Measurements from ENCODE around the gene NR0B2.

NR0B2 gene

DNA sequence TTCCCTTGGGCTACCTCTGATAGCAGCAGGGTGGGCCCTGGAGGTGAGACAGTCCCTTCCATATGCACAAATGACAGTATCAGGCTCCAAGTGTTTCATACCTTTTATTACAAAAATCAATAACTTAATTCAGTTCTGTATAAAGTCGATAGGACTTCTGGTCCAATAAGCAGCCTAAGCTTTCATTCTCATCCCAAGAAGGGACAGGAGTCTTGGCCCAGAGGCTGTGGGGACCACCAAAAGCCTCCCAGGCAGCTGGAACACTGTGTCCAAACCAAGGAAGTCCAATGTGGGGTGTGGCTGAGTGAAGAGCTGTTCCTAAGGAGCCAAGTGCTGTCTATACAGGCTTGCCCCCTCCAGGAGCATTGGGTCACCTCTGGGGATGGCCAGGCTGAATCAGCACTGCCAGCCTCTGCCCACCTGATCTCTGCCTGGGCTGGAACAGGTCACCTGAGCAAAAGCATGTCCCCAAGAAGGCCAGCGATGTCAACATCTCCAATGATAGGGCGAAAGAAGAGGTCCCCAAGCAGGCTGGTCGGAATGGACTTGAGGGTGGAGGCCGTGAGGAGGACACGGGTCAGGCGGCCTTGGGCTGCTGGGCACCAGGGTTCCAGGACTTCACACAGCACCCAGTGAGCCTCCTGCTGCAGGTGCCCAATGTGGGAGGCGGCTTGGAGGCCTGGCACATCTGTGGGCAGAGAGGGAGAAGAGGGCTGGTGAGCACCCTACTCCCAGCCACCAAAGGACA lies 2.2 kb downstream of the NR0B2 start:
- H3K4me3 Mint-ChIP-seq, result no peak overlapping the region
- H3K36me3 Mint-ChIP-seq, result no peaks in the 10 kb centered on the region
- H3K27ac Mint-ChIP-seq, result no peak overlapping the region
- H3K9me3 Mint-ChIP-seq, result no peaks in the 10 kb centered on the region
- no peaks in the 10 kb centered on the region for H3K4me1 Mint-ChIP-seq
- H3K27me3 Mint-ChIP-seq, result no peaks in the 10 kb centered on the region

DNA sequence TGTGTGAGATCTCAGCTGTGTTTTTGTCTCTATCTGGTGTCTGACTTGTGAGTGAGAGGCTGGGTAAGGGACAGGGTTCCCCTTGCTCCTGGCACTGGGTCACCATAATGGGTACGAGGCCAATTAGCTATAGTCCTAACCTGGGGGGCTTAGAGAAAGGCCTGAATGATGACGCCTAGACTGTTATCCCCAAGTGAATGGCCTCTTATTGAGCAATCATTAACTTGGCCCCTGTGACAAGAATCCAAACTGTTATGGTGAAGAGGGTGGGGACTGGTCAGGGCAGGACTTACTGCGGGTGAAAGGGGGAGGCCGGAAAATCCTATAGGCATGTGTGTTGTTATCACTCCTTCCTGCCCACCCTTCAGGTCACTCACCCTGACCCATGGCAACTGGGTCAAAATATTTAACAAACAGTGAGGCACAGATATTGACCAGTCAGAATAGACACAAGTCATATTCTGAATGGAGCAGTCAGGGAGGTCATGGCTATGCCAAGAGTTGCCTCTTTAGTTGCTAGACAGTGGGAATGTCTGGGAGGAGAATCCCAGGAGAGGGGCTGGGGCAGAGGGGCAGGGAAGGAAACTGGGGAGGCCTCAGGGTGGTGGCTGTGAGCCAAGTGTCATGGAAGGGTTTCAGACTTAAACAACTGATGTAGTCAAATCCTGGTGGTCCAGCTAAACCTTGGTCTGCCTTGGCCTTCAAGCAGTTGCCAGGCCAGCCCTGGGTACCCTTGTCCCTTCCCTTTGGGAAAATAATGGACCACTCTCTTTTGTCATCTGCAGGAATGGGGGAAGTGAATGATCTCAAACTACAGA lies 3.2 kb downstream of the NR0B2 start:
- H3K9me3 Mint-ChIP-seq, result no peaks in the 10 kb centered on the region
- no peaks in the 10 kb centered on the region for H3K4me1 Mint-ChIP-seq
- no peaks in the 10 kb centered on the region for H3K36me3 Mint-ChIP-seq
- H3K27ac Mint-ChIP-seq, result no peak overlapping the region
- H3K4me3 Mint-ChIP-seq, result no peak overlapping the region
- no peaks in the 10 kb centered on the region for H3K27me3 Mint-ChIP-seq

DNA sequence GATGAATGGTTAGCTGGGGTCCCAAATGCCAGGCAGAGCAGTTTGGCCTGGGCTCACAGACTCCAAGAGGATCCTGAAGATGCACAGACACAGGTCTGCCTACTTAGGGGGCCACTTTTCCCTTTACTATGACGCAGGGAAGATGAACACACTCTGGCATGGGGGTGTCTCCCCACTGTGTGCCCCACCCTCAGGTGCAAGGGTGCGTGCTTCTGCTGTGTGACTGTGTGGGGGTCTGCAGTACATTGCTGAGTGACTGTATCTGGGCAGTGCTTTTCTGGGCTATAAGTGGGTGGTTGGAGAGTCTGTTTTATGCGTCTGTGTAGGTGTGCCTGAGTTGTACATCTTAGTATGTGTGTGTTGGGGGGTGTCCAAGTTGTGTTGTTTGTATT lies 3.8 kb downstream of the NR0B2 start:
- Mint-ChIP-seq H3K4me3 (no peak overlapping the region), H3K36me3 (no peaks in the 10 kb centered on the region), H3K27me3 (no peaks in the 10 kb centered on the region), H3K9me3 (no peaks in the 10 kb centered on the region), H3K27ac (no peak overlapping the region), H3K4me1 (no peaks in the 10 kb centered on the region)

DNA sequence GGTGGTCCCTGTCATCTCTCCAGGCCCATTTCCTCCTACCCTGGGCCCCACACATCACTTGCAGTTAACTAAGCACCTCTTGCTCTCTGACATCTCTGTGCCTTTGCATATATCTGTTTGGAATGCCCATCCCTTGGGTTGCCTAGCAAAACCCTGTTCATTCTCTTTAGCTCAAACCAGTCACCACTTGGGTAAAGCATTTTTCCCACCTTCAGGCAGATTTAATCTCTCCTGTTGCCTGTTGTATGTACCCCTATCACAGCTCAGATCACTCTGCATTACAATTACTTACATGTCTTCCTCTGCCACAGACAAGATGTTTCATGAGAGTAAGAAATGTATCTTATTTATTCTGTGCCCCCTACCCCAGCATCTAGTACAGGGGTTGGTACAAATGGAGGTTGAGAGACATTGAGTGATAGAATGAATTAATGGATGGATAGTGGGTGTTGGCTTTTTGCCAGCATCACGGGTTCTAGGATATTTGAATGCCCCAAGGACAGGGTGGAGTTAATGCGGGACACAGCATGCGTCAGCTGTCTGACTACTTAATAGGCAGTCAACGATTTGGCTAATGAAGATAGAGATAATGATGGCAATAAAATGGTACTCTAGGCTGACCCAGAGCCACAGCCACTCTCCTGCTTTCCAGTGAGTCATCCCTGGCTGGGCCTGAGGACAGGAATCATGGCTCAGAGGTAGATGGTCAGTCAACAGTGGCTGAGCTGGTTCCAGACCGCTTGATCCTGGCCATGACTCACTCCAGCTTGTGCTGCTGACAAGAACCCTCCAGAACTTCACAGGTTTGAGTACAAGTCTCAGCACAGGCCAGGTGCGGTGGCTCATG lies 6.5 kb downstream of the NR0B2 start:
- Mint-ChIP-seq H3K36me3 (no peaks in the 10 kb centered on the region), H3K4me3 (no peak overlapping the region), H3K27ac (no peak overlapping the region), H3K4me1 (peaks cover under 1% of the 10 kb centered on the region), H3K9me3 (no peaks in the 10 kb centered on the region), H3K27me3 (no peaks in the 10 kb centered on the region)

DNA sequence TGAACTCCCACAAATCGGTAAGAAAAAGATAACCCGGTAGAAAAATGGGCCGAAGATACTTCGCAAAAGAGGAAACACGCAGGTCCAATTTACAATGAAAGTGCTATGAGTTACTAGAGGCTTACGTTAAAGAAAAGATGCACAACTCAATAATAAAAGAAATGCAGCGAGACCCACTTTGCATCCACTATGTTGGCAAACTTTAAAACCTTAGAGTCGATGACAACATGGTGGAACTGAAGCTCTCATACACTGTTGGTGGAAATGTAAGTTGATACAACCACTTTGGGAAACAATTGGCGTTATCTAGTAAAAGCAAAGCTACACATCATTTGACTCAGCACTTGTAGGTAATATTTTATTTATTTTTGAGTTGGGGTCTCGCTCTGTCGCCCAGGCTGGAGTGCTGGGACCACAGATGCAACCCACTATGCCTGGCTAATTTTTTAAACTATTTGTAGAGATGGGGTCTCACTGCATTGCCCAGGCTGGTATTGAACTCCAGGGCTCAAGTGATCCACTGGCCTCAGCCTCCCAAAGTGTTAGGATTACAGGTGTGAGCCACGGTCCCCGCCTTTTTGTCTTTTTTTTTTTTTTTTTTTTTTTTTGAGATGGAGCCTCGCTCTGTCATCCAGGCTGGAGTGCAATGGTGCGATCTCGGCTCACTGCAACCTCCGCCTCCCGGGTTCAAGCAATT lies 12.8 kb downstream of the NR0B2 start:
- Mint-ChIP-seq H3K27me3 (no peaks in the 10 kb centered on the region), H3K4me3 (peak overlapping the region; percentile 97), H3K27ac (peak overlapping the region; percentile 99), H3K36me3 (peaks cover 5% of the 10 kb centered on the region), H3K9me3 (no peaks in the 10 kb centered on the region), H3K4me1 (peaks cover 37% of the 10 kb centered on the region)

DNA sequence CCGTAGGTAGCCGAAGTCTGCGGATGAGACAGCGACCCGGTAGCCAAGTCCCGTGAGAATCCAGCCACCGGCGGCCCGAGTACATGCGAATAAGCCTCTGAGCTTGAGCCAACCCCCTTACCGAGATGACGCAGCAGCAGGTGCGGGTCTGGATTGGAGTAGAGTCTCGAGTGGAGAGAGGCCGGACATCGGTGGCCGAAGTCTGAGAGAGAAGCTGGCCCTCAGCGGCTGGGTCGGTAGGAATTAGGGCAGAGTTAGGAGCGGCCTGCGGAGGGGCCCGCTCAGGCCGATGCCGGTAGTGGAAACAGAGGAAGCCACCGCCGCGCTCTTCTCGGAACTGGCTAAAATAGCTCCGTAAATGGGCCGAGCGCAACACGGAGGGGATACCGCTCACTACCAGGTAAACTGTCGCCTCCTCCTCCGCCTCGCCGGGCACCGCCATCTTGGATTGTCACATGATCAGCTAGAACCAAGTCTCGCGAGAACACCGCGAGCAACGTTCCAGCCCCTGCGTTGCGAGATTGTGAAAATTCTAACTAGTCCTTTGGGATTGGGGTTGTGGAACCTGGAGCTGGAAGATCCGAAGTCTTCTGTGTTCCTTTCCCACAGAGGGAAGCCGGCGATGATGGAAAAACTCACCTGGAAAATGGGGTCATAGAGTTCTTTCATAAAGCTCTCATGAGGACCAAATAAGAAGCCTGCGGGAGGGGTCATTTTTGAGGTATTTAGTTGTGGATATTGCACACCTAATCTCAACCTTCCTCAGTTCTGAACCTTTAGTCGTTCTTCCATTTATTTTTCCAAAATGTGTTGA lies 13.6 kb downstream of the NR0B2 start, which contains the start of gene GPATCH3:
Gene GPATCH3 (minus strand): TSS at position 467 of the 814 bp plus-strand sequence. CDS start 25 bp downstream, at position 442.
- Mint-ChIP-seq H3K4me1 (peaks cover 37% of the 10 kb centered on the region), H3K4me3 (peak within 1 kb of the TSS; percentile 97), H3K9me3 (no peaks in the 10 kb centered on the region), H3K27me3 (no peaks in the 10 kb centered on the region), H3K36me3 (peaks cover 5% of the 10 kb centered on the region), H3K27ac (peak within 1 kb of the TSS; percentile 99)

DNA sequence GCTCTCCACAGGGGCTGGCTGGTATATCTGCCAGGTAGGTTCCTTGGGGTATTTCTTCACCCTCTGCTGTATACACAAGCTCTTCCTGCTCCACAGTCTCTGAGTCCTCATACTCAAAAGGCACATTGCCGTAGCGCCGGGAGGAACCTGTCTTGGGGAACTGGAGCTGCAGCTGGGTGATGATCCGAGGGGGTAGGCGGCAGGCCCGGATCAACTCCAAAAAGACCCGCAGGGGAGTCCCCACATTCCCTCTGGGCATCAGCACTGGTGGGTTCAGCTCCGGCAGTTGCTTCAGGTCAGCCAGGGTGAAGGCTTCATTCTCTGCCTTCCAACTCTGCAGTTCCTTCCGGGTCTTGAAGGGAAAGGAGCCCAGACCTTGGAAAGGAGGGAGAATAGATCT lies 16.4 kb downstream of the NR0B2 start:
- Mint-ChIP-seq H3K4me3 (no peak overlapping the region), H3K27ac (no peak overlapping the region), H3K27me3 (no peaks in the 10 kb centered on the region), H3K4me1 (peaks cover 36% of the 10 kb centered on the region), H3K36me3 (peaks cover 13% of the 10 kb centered on the region), H3K9me3 (no peaks in the 10 kb centered on the region)

DNA sequence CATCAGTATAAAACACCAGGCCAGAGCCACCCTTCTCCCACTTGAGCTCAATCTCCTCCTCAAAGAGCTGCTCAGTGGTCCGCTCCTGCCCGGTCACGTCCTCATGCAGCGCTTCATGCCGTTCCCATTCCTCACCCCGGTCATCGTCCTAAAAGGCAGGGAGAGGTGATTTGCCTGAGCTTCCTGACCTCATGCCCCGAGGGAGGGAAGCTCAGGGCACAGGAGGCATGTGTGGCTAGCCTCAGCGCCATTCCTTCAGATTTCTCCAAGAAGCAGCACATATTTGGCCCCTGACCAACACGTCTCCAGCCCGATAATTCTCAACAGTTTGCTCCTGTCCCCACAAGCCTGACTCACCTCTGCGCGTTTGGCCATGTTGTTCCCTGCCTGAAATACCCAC lies 19.5 kb downstream of the NR0B2 start:
- H3K4me1 Mint-ChIP-seq, result peaks cover 24% of the 10 kb centered on the region
- H3K27me3 Mint-ChIP-seq, result no peaks in the 10 kb centered on the region
- H3K36me3 Mint-ChIP-seq, result peaks cover 16% of the 10 kb centered on the region
- no peak overlapping the region for H3K4me3 Mint-ChIP-seq
- peak overlapping the region; percentile 70 for H3K27ac Mint-ChIP-seq
- H3K9me3 Mint-ChIP-seq, result no peaks in the 10 kb centered on the region

DNA sequence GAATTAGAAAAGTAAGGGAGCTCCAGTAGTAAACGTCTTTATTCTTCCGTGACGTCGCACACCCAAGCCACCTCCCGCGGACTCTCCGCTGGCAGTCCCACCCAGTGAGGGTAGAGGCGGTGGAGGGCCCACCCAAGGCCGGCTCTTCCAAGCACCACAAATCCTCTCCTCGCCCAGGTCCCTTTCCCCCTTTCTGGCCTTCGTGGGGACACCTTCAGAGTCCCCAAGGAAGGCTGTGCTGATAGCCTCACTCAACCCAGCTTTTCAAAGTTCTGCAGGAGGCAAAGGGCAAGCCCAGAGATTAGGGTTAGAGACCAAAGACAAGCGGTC lies 23.3 kb downstream of the NR0B2 start:
- Mint-ChIP-seq H3K27ac (peak overlapping the region; percentile 90), H3K36me3 (peaks cover 16% of the 10 kb centered on the region), H3K27me3 (no peaks in the 10 kb centered on the region), H3K9me3 (no peaks in the 10 kb centered on the region), H3K4me1 (peaks cover 24% of the 10 kb centered on the region), H3K4me3 (peak overlapping the region; percentile 97)

DNA sequence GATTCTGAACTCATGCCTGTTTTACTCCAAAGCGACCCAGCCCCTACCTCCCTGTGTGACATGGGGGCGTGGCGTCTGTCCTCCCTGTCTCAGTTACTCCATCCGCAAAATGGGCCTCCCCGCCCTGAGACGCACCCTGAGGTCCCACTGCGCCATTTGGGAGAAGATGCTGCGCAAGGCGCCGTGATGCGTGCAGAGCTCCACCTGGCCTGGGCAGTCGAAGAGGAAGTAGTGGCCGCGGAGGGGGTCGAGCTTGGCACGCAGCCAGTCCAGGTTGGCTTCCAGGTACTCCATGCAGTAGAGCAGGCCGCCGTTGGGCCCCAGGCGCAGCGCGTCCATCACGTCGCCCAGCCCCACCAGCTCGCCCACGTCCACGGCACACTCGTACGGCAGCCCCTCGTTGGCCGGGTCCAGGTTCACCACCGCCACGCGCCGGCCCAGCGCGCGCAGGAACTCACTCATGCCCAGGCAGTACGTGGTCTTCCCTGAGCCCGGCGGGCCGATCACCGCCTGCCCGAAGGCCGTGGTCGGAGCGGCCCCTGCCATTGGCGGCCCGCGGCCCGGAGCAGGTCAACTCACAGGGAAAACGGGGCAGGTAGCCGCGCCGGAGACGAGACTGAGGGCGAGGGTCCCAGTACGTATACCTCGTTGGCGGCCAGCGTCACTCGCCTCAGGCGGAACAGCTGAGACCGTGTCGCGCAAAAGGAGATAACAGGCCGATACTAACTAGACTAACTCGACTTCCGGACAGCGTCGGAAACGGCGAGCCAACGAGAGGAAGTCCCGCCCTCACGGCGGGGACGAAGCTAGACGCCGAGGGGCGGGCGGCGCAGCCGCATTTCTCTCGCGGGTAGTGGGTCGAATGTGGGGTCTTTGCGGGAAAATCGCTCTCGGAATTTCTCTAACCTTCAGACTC lies 24.0 kb downstream of the NR0B2 start, which contains the start of gene GPN2:
Gene GPN2 (minus strand): TSS at position 733 of the 916 bp plus-strand sequence. CDS start 187 bp downstream, at position 546.
- Mint-ChIP-seq H3K9me3 (no peaks in the 10 kb centered on the region), H3K4me3 (peak within 1 kb of the TSS; percentile 97), H3K27me3 (no peaks in the 10 kb centered on the region), H3K36me3 (peaks cover 16% of the 10 kb centered on the region), H3K27ac (peak within 1 kb of the TSS; percentile 94), H3K4me1 (peaks cover 28% of the 10 kb centered on the region)

DNA sequence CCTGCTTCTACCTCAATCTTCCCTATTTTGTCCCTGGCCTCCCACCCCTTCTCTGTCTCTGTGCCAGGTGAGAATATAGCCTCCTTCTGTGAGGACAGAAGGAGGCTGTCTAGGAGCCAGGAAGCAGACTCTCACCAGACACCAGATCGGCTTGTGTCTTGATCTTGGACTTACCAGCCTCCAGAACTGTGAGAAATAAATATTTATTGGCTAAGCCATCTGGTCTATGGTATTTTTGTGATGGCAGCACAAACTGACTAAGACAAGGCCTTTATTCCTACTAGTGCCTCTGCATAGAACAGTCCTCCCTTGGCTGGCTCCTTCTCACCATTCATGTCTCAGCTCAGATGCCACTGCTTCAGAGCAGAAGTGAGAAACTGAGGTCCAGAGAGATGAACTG lies 25.5 kb downstream of the NR0B2 start:
- H3K27me3 Mint-ChIP-seq, result no peaks in the 10 kb centered on the region
- peak overlapping the region; percentile 41 for H3K27ac Mint-ChIP-seq
- H3K9me3 Mint-ChIP-seq, result no peaks in the 10 kb centered on the region
- peaks cover 10% of the 10 kb centered on the region for H3K36me3 Mint-ChIP-seq
- peaks cover 29% of the 10 kb centered on the region for H3K4me1 Mint-ChIP-seq
- peak overlapping the region; percentile 97 for H3K4me3 Mint-ChIP-seq

DNA sequence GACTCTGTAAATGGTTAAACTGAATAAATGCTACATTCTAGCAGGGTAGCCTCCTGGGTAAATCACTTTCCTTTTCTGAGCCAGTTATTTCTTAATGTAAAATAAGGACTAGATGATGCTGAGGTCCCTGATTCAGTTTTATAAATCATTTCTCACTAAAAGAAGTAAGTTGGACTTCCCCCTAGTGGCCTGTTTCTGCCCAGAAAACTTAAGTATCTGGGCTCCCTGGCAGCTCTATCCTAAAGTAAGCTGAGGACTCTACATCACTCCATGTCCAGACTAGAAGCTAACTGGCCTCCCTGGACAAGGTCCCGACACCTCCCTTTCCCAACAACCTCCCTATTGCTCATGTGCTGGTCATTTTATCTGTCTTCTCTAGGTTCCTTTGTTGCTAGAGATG lies 26.6 kb downstream of the NR0B2 start:
- Mint-ChIP-seq H3K36me3 (peaks cover 14% of the 10 kb centered on the region), H3K4me1 (peaks cover 37% of the 10 kb centered on the region), H3K27me3 (no peaks in the 10 kb centered on the region), H3K27ac (peak overlapping the region; percentile 73), H3K4me3 (peak overlapping the region; percentile 57), H3K9me3 (no peaks in the 10 kb centered on the region)

DNA sequence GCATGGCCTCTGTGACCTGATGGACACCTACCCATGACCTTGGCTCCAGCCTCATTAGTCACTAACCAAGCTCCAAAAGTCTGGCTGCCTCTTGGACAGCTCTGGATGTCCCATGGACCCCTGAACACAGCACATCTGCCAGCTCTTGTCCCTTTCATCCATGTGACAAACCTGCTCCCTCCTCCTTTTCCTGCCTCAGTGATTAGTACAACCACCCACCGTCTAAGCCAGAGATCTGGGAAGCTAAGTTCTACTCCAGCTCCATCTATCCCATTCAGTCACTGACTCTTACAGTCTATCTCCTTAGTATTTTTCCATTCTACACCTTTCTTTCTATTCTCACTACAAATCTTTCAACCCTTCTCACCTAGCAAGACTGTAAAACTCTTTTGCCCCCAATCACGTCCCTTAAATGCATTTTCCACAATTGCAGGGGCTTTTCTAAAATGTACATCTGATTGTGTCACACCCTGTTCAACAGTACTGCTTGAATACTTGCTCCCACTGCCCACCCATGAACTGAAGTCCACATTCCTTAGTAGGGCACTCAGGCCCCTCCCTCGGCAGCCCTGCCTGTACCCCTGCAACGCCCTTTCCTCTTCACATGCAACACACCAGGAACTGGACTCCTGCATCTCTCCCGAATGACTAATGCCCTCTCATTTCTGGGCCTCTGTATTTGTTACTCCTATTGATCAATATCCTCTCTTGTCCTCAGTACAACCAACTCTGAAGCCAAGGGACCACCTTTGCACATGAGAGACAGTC lies 30.9 kb downstream of the NR0B2 start:
- no peak overlapping the region for H3K4me3 Mint-ChIP-seq
- H3K36me3 Mint-ChIP-seq, result peaks cover 6% of the 10 kb centered on the region
- H3K9me3 Mint-ChIP-seq, result no peaks in the 10 kb centered on the region
- no peak overlapping the region for H3K27ac Mint-ChIP-seq
- H3K27me3 Mint-ChIP-seq, result no peaks in the 10 kb centered on the region
- H3K4me1 Mint-ChIP-seq, result peaks cover 16% of the 10 kb centered on the region

All from activated naive CD4-positive, alpha-beta T cell treated with anti-CD3 and anti-CD28 coated beads, Interleukin-2, amount 50 U/mL, for 24 hours (primary cell).